SU-DHL-6 (cell line): Measurements from ENCODE around the gene EIF3F.

Experiments used
- H2AFZ ChIP-seq: fragments of 200-600 bp; sonication (generic); 2 replicates; pipeline ENCODE4 v1.6.1; 2014; ENCODE audit warnings: low read depth, mild to moderate bottlenecking, moderate library complexity, mixed read lengths, antibody characterized with exemption, low read length; ENCODE audit not compliant: severe bottlenecking
- H3F3A ChIP-seq: fragments of 200-600 bp; shearing (Covaris generic); 2 replicates; pipeline ENCODE4 v1.6.0; 2016; ENCODE audit warnings: antibody characterized with exemption, mild to moderate bottlenecking; ENCODE audit not compliant: insufficient read depth
- H3K27ac ChIP-seq: fragments of 200-600 bp; sonication (generic); 2 replicates; pipeline ENCODE4 v1.5.1; 2016; ENCODE audit warnings: low read depth, mild to moderate bottlenecking, low read length, moderate library complexity, mixed read lengths
- H3K27me3 ChIP-seq: fragments of 200-600 bp; sonication (generic), shearing (Covaris generic); 2 replicates; pipeline ENCODE4 v1.6.0; 2014; ENCODE audit warnings: mild to moderate bottlenecking, low read length
- H3K36me3 ChIP-seq: fragments of 200-600 bp; sonication (generic); 2 replicates; pipeline ENCODE4 v1.6.1; 2014; ENCODE audit warnings: mild to moderate bottlenecking, low read length, mixed read lengths
- H3K4me2 ChIP-seq: fragments of 300-600, 200-600 bp; shearing (Covaris generic), sonication (generic); 2 replicates; pipeline ENCODE4 v1.6.0; 2014; ENCODE audit warnings: low read length, low read depth, mild to moderate bottlenecking; ENCODE audit not compliant: poor library complexity, severe bottlenecking
- H3K4me3 ChIP-seq: fragments of 200-600 bp; sonication (generic); 2 replicates; pipeline ENCODE4 v1.5.1; 2014; ENCODE audit warnings: antibody characterized with exemption, low read length, mild to moderate bottlenecking, mixed read lengths; ENCODE audit not compliant: insufficient read depth, poor library complexity, severe bottlenecking
- H3K79me2 ChIP-seq: fragments of 200-600 bp; sonication (generic); 2 replicates; pipeline ENCODE4 v1.6.1; 2014; ENCODE audit warnings: mild to moderate bottlenecking, low read length, moderate library complexity; ENCODE audit not compliant: insufficient read depth
- H3K9ac ChIP-seq: fragments of 200-600 bp; sonication (generic); 2 replicates; pipeline ENCODE4 v1.7.0; 2014; ENCODE audit warnings: mild to moderate bottlenecking, low read length
- H3K9me2 ChIP-seq: fragments of 200-600 bp; sonication (generic); replicated peaks from 2 replicates; pipeline ENCODE4 v1.6.1; 2014; ENCODE audit warnings: low read length; ENCODE audit not compliant: insufficient read depth
- H3K9me3 ChIP-seq: fragments of 200-600 bp; sonication (generic); 2 replicates; pipeline ENCODE4 v1.6.1; 2014; ENCODE audit warnings: low read length, mixed read lengths; ENCODE audit not compliant: insufficient read depth
- H4K20me1 ChIP-seq: fragments of 200-600 bp; sonication (generic); 2 replicates; pipeline ENCODE4 v1.6.1; 2014; ENCODE audit warnings: low read depth, mild to moderate bottlenecking, antibody characterized with exemption, low read length, moderate library complexity, mixed read lengths
- EZH2phosphoT487 ChIP-seq: fragments of 200-600 bp; sonication (generic), shearing (Covaris generic); conservative IDR thresholded peaks from 2 replicates; pipeline ENCODE4 v1.6.1; 2018; ENCODE audit warnings: mild to moderate bottlenecking, antibody characterized with exemption, low read length, moderate library complexity, mixed read lengths
- TF ChIP-seq, protein P1 (sequence below): fragments of 200-600 bp; sonication (generic); IDR thresholded peaks from one replicate; pipeline ENCODE4 v1.5.1; 2017; ENCODE audit warnings: antibody characterized with exemption, mild to moderate bottlenecking, low read length, moderate library complexity; ENCODE audit not compliant: insufficient read depth, poor library complexity, severe bottlenecking

EIF3F gene

DNA sequence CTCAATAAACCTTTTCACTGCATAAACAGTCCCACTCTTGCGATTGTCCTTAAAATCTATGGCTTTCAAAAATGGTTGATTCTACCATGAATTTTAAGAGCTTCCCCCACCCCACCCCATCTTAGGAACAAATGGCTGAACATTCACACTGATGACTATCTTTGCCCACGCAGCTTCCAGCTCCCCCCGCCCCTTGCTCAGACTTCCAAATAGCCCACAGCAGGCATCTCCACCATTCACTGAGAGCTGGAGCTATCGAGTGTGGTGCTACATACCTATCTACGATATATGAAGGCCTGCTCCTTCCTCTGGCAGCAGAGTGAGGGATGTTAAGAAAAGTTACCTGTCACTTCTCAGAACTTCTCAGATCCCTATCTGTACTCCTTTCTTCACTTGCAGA is 26.7 kb downstream of the EIF3F start:
- no peaks in the 10 kb centered on the region for H3K9me2 ChIP-seq
- H3K9ac ChIP-seq, result no peak overlapping the region
- TF ChIP-seq, protein P1, sequence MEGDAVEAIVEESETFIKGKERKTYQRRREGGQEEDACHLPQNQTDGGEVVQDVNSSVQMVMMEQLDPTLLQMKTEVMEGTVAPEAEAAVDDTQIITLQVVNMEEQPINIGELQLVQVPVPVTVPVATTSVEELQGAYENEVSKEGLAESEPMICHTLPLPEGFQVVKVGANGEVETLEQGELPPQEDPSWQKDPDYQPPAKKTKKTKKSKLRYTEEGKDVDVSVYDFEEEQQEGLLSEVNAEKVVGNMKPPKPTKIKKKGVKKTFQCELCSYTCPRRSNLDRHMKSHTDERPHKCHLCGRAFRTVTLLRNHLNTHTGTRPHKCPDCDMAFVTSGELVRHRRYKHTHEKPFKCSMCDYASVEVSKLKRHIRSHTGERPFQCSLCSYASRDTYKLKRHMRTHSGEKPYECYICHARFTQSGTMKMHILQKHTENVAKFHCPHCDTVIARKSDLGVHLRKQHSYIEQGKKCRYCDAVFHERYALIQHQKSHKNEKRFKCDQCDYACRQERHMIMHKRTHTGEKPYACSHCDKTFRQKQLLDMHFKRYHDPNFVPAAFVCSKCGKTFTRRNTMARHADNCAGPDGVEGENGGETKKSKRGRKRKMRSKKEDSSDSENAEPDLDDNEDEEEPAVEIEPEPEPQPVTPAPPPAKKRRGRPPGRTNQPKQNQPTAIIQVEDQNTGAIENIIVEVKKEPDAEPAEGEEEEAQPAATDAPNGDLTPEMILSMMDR, result no peak
- no peak for TF ChIP-seq EZH2phosphoT487
- H3K9me3 ChIP-seq, result no peaks in the 10 kb centered on the region
- H3K27ac ChIP-seq, result no peak overlapping the region
- no peaks in the 10 kb centered on the region for H4K20me1 ChIP-seq
- H3F3A ChIP-seq, result no peaks in the 10 kb centered on the region
- H3K4me3 ChIP-seq, result no peak overlapping the region
- no peaks in the 10 kb centered on the region for H3K36me3 ChIP-seq
- H3K27me3 ChIP-seq, result no peaks in the 10 kb centered on the region
- no peak overlapping the region for H2AFZ ChIP-seq
- no peaks in the 10 kb centered on the region for H3K79me2 ChIP-seq
- H3K4me2 ChIP-seq, result no peak overlapping the region

DNA sequence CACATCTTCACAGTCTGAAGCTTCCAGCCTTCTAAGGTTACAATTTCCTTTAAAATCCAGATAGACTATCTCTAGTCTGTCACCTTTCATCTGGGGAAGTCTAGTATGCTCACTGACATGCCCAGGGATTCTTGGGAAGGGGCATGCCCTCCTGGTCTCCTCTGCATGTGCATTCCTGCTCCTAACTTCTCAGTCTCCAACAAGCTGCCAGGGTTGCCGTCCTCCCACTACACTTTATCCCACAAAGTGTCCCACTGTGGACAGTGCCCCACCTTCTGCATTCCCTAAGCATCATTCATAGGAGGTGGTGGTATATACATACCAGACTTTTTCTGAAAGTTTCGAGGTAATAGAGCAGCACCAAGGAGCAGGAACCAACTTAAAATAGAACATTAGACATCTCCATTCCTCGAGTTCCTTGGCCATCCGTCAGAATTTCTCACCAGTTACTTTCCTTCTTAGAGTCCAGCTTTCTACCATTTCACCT is 28.7 kb downstream of the EIF3F start:
- no peak overlapping the region for H2AFZ ChIP-seq
- H3K9me2 ChIP-seq, result no peaks in the 10 kb centered on the region
- no peak overlapping the region for H3K27ac ChIP-seq
- H4K20me1 ChIP-seq, result no peaks in the 10 kb centered on the region
- no peak overlapping the region for H3K4me3 ChIP-seq
- H3K79me2 ChIP-seq, result no peaks in the 10 kb centered on the region
- H3K9me3 ChIP-seq, result no peaks in the 10 kb centered on the region
- H3K9ac ChIP-seq, result no peak overlapping the region
- no peak for TF ChIP-seq EZH2phosphoT487
- H3F3A ChIP-seq, result no peaks in the 10 kb centered on the region
- no peak overlapping the region for H3K4me2 ChIP-seq
- H3K36me3 ChIP-seq, result no peaks in the 10 kb centered on the region
- no peaks in the 10 kb centered on the region for H3K27me3 ChIP-seq

DNA sequence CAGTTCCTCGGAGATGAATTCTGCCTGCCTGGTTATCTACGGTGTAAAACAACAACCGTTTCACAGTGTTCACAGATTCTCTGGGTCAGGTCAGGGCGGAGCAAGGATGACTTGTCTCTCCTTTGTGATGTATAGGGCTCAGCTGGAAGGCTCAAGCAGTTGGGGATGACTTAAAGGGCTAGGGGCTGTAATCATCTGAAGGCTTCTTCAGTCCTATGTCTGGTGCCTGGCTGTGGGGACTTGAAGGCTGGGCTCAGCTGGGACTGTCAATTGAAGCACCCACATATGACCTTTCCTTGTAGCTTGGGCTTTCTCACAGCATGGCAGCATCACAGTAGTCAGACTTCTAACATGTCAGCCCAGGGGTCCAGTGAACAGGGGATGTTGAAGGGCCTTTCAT is 29.3 kb downstream of the EIF3F start:
- Histone ChIP-seq H3F3A (no peaks in the 10 kb centered on the region), H3K9me2 (no peaks in the 10 kb centered on the region), H3K4me2 (no peak overlapping the region), H3K36me3 (no peaks in the 10 kb centered on the region), H3K27me3 (no peaks in the 10 kb centered on the region), H3K4me3 (no peak overlapping the region), H2AFZ (no peak overlapping the region), H3K27ac (no peak overlapping the region), H3K9me3 (no peaks in the 10 kb centered on the region), H3K79me2 (no peaks in the 10 kb centered on the region), H4K20me1 (no peaks in the 10 kb centered on the region), H3K9ac (no peak overlapping the region)
- TF ChIP-seq EZH2phosphoT487, result no peak
- TF ChIP-seq, protein P1, result no peak

DNA sequence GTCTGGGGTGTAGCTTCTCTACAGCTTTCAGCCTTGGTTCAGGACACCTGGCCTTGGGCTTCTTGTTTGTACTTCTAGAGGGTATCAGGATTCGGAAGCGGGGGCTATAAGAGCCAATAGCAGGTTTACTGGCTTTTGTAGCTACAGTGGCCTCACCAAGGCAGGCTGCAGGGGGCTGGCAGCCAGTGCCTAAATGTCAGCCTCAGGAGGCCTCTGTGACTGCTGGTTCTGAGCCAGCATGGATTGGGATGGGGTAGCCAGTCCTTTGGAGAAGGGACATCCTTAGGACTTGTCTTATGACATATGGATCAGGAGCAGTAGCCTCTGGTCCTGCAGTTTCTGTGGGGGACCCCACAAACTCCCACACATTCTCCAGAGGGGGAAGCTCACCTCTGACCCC is 29.9 kb downstream of the EIF3F start:
- H3F3A ChIP-seq, result no peaks in the 10 kb centered on the region
- H4K20me1 ChIP-seq, result no peaks in the 10 kb centered on the region
- TF ChIP-seq, protein P1, result no peak
- TF ChIP-seq EZH2phosphoT487, result no peak
- no peak overlapping the region for H3K27ac ChIP-seq
- no peaks in the 10 kb centered on the region for H3K36me3 ChIP-seq
- no peaks in the 10 kb centered on the region for H3K9me2 ChIP-seq
- H3K79me2 ChIP-seq, result no peaks in the 10 kb centered on the region
- no peaks in the 10 kb centered on the region for H3K9me3 ChIP-seq
- no peak overlapping the region for H3K9ac ChIP-seq
- H2AFZ ChIP-seq, result no peak overlapping the region
- no peak overlapping the region for H3K4me3 ChIP-seq
- H3K27me3 ChIP-seq, result no peaks in the 10 kb centered on the region
- no peak overlapping the region for H3K4me2 ChIP-seq
